ENCODE data around the gene ZSWIM5. TPM values are rescaled to one million over a fixed set of nuclear protein-coding genes. Genes with fewer than 3 reads are reported as not detected.
A peak's percentile ranks its signal among the peaks of the same experiment; 100 is the strongest.
"Not testable (repeated sequence)": the region's sequence is repeated elsewhere in the genome, so short reads cannot be mapped to it uniquely, and the experiment has no call there.

Gene ZSWIM5
- total RNA-seq, 3 donors from 2014 or later (not counting 1 experiment from before 2014, with no cell fraction given) = 1.1 to 2.3 (median 1.3) TPM

DNA sequence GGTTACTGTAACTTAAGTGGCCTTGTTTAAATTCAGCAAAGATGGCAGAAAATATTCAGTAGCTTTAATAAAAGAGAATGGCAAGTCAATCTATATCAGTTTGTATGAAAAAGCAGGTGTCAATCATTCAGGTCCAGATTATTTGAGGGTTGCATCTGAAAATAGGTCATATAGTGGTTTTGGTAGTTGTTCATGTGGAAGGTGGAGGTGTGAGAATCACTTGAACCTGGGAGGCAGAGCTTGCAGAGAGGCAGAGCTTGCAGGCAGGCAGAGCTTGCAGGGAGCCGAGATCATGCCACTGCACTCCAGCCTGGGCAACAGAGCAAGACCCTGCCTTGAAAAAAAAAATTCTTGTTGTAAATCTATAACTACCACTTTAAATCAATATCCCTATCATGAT is 88.6 kb downstream of the ZSWIM5 start:
- H3K4me3 ChIP-seq (ENCODE audit: low read length) = no peak overlapping the region
- H3K4me1 ChIP-seq (ENCODE audit: control insufficient read depth, insufficient read depth, low read length) = peaks cover 23% of the 10 kb centered on the region
- no peaks in the 10 kb centered on the region for H3K9me3 Mint-ChIP-seq
- TF ChIP-seq, protein P1, sequence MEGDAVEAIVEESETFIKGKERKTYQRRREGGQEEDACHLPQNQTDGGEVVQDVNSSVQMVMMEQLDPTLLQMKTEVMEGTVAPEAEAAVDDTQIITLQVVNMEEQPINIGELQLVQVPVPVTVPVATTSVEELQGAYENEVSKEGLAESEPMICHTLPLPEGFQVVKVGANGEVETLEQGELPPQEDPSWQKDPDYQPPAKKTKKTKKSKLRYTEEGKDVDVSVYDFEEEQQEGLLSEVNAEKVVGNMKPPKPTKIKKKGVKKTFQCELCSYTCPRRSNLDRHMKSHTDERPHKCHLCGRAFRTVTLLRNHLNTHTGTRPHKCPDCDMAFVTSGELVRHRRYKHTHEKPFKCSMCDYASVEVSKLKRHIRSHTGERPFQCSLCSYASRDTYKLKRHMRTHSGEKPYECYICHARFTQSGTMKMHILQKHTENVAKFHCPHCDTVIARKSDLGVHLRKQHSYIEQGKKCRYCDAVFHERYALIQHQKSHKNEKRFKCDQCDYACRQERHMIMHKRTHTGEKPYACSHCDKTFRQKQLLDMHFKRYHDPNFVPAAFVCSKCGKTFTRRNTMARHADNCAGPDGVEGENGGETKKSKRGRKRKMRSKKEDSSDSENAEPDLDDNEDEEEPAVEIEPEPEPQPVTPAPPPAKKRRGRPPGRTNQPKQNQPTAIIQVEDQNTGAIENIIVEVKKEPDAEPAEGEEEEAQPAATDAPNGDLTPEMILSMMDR (IDR thresholded peaks at IDR 0.05) = no peak
- H3K36me3 Mint-ChIP-seq = no peaks in the 10 kb centered on the region
- ATAC-seq (peak in 1 of 3 donors; percentile 60), DNase-seq (peak in 1 of 2 donors; percentile 9)
- H3K27me3 ChIP-seq (ENCODE audit: control insufficient read depth, insufficient read depth, low read length) = no peaks in the 10 kb centered on the region
- H3K36me3 ChIP-seq (ENCODE audit: control insufficient read depth, insufficient read depth, low read length) = no peaks in the 10 kb centered on the region
- peak overlapping the region; percentile 24 for H3K27ac ChIP-seq (ENCODE audit: low read length)
- no peaks in the 10 kb centered on the region for H3K9me3 ChIP-seq (ENCODE audit: control insufficient read depth, insufficient read depth, low read length)
- peaks cover 25 to 30% of the 10 kb centered on the region in 2 donors for H3K4me1 Mint-ChIP-seq
- H3K27me3 Mint-ChIP-seq (ENCODE audit: low read depth in 2 of 2) = peaks cover 0 to 5% of the 10 kb centered on the region in 2 donors
- intact Hi-C loops (cut with micrococcal nuclease) = no loop called here
- peak overlapping the region; percentile 62 for H3K4me3 Mint-ChIP-seq
- WGBS (ENCODE audit: insufficient coverage) = 50% methylated on average over 1 of the region's 1 CpG
- H3K27ac Mint-ChIP-seq = peak overlapping the region; percentile 76

GRCh38 chr1:45116820-45117219 is 89.6 kb downstream of the ZSWIM5 start:
- Histone ChIP-seq H3K4me1 (ENCODE audit: control insufficient read depth, insufficient read depth, low read length) (peaks cover 23% of the 10 kb centered on the region), H3K4me3 (ENCODE audit: low read length) (no peak overlapping the region), H3K27me3 (ENCODE audit: control insufficient read depth, insufficient read depth, low read length) (no peaks in the 10 kb centered on the region), H3K36me3 (ENCODE audit: control insufficient read depth, insufficient read depth, low read length) (no peaks in the 10 kb centered on the region), H3K27ac (ENCODE audit: low read length) (peak overlapping the region; percentile 24), H3K9me3 (ENCODE audit: control insufficient read depth, insufficient read depth, low read length) (no peaks in the 10 kb centered on the region)
- H3K4me1 Mint-ChIP-seq = peaks cover 25 to 29% of the 10 kb centered on the region in 2 donors
- H3K4me3 Mint-ChIP-seq = peak overlapping the region; percentile 69
- ATAC-seq (no peak), DNase-seq (no peak)
- intact Hi-C loops (cut with micrococcal nuclease) = no loop called here
- 100% methylated on average over 1 of the region's 2 CpGs for WGBS (ENCODE audit: insufficient coverage)
- TF ChIP-seq, protein P1 (IDR thresholded peaks at IDR 0.05) = no peak
- H3K27me3 Mint-ChIP-seq (ENCODE audit: low read depth in 2 of 2) = peaks cover 0 to 5% of the 10 kb centered on the region in 2 donors
- no peaks in the 10 kb centered on the region for H3K36me3 Mint-ChIP-seq
- no peaks in the 10 kb centered on the region for H3K9me3 Mint-ChIP-seq
- H3K27ac Mint-ChIP-seq = peak overlapping the region; percentile 76

DNA sequence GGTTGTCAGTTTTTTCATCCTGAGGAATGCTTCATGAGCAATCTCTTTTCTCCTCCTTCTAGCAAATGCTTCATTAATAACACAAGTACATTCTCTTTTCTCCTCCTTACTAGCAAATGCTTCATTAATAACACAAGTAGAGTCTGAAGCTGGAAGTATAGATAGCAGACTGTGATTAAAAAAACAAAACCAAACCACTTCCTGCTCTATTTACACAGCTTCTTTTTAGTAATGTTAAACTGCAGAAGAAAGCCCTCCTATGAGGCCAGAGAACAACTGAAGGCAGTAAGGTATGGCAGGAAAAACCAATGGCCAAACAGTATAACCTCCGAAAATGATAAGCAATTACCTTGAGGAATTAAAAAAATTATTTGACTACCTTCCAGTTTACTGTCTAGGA is 90.1 kb downstream of the ZSWIM5 start:
- H3K27ac ChIP-seq (ENCODE audit: low read length) = no peak overlapping the region
- DNase-seq = peak in 1 of 2 donors; percentile 38
- TF ChIP-seq, protein P1 (IDR thresholded peaks at IDR 0.05) = no peak
- Mint-ChIP-seq H3K9me3 (no peaks in the 10 kb centered on the region), H3K27me3 (ENCODE audit: low read depth in 2 of 2) (peaks cover 0 to 2% of the 10 kb centered on the region in 2 donors), H3K27ac (peak overlapping the region; percentile 76), H3K4me3 (peak overlapping the region; percentile 69), H3K4me1 (peaks cover 25 to 27% of the 10 kb centered on the region in 2 donors), H3K36me3 (no peaks in the 10 kb centered on the region)
- peak in 2 of 3 donors; percentile 46 to 80 for ATAC-seq
- H3K4me1 ChIP-seq (ENCODE audit: control insufficient read depth, insufficient read depth, low read length) = peaks cover 23% of the 10 kb centered on the region
- intact Hi-C loops (cut with micrococcal nuclease) = no loop called here
- H3K4me3 ChIP-seq (ENCODE audit: low read length) = no peak overlapping the region
- no peaks in the 10 kb centered on the region for H3K36me3 ChIP-seq (ENCODE audit: control insufficient read depth, insufficient read depth, low read length)
- 20% methylated on average over 1 of the region's 1 CpG for WGBS (ENCODE audit: insufficient coverage)
- H3K9me3 ChIP-seq (ENCODE audit: control insufficient read depth, insufficient read depth, low read length) = no peaks in the 10 kb centered on the region
- H3K27me3 ChIP-seq (ENCODE audit: control insufficient read depth, insufficient read depth, low read length) = no peaks in the 10 kb centered on the region

GRCh38 chr1:45115198-45115597 is 91.2 kb downstream of the ZSWIM5 start:
- H3K4me3 Mint-ChIP-seq; DNase-seq; H3K27me3 ChIP-seq (ENCODE audit: control insufficient read depth, insufficient read depth, low read length); H3K9me3 Mint-ChIP-seq; H3K27ac ChIP-seq (ENCODE audit: low read length); H3K27me3 Mint-ChIP-seq (ENCODE audit: low read depth in 2 of 2); ATAC-seq; H3K4me3 ChIP-seq (ENCODE audit: low read length); H3K36me3 Mint-ChIP-seq; H3K36me3 ChIP-seq (ENCODE audit: control insufficient read depth, insufficient read depth, low read length); intact Hi-C loops (cut with micrococcal nuclease); H3K27ac Mint-ChIP-seq; H3K9me3 ChIP-seq (ENCODE audit: control insufficient read depth, insufficient read depth, low read length): not testable (repeated sequence)
- peaks cover 23% of the 10 kb centered on the region for H3K4me1 ChIP-seq (ENCODE audit: control insufficient read depth, insufficient read depth, low read length)
- 98% methylated on average over 33 of the region's 33 CpGs for WGBS (ENCODE audit: insufficient coverage)
- H3K4me1 Mint-ChIP-seq = peaks cover 25 to 27% of the 10 kb centered on the region in 2 donors
